ENCODE measurements around the gene NAA40. TPM values are rescaled to one million over a fixed set of nuclear protein-coding genes. Genes with fewer than 3 reads are reported as not detected.

Gene NAA40
- total RNA-seq, 2 experiments from 2014 or later: 11.8 to 14.0 TPM

DNA sequence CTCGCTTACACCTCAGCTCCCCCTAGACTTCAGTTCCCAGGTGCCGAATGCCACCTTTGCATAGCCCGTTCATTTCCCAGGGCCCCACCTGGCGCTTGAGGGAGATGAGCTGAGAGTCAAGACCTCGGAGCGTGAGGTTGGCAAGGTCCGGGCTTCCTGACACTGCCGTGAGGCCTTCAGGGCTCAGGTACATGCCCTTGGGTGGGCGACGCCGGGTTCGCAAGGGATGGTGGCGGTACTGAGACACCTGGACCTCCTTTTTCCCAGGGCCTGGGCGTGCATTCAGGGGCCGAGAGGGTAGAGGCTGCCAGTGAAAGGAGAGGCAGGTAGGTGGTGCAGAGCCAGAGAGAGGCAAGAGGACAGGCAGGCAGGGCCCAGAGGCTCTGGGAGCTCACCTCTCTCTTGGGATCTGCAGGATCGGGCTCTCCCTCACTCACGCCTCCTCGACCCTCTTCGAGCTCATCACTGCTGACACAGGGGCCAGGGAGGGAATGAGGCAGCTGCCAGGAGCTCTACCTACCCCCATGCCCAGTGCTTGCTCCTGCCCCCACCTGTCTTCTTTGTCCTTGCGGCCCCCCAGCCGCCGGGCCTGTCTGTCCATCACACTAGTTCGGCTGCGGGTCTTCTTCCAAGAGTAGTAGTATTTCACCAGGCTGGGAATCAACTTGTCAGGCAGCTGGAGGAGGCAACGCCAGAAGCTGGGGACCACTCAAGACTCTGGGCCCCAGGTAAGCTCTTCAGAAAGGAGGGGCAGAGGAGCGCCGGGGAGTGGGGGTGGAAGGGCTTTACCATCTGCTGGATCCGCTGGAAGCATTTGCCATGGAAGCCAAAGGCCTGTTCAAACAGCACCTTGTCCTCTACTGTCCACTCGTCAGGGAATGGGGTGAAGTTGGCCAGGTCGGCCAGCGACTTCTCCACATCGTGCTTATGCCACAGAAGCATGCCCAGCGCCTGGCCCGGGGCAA is 24.7 kb upstream of the NAA40 start:
- H3K9me3 ChIP-seq (ENCODE audit: control insufficient read depth in 1 of 2, insufficient read depth in 1 of 2, low read length in 2 of 2): no peaks in the 10 kb centered on the region
- ChIA-PET CTCF (no interaction called here), POLR2A (no interaction called here)
- TF ChIP-seq, protein P1, sequence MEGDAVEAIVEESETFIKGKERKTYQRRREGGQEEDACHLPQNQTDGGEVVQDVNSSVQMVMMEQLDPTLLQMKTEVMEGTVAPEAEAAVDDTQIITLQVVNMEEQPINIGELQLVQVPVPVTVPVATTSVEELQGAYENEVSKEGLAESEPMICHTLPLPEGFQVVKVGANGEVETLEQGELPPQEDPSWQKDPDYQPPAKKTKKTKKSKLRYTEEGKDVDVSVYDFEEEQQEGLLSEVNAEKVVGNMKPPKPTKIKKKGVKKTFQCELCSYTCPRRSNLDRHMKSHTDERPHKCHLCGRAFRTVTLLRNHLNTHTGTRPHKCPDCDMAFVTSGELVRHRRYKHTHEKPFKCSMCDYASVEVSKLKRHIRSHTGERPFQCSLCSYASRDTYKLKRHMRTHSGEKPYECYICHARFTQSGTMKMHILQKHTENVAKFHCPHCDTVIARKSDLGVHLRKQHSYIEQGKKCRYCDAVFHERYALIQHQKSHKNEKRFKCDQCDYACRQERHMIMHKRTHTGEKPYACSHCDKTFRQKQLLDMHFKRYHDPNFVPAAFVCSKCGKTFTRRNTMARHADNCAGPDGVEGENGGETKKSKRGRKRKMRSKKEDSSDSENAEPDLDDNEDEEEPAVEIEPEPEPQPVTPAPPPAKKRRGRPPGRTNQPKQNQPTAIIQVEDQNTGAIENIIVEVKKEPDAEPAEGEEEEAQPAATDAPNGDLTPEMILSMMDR (IDR thresholded peaks at IDR 0.05): no peak
- intact Hi-C loops (cut with DNase I, micrococcal nuclease): loop anchor here in 1 of 2 experiments (2.0 kb wide), 1 partner anchor 25 kb away; the partner anchor contains the start of gene NAA40
- DNase-seq: no peak
- Mint-ChIP-seq H3K27ac (no peak overlapping the region), H3K9me3 (no peaks in the 10 kb centered on the region), H3K36me3 (ENCODE audit: low read depth) (peaks cover 15% of the 10 kb centered on the region), H3K4me3 (peak overlapping the region; percentile 62), H3K4me1 (ENCODE audit: low read depth) (peaks cover 16% of the 10 kb centered on the region), H3K27me3 (no peaks in the 10 kb centered on the region)
- no peak overlapping the region for H3K27ac ChIP-seq (ENCODE audit: low read depth in 1 of 2, low read length in 2 of 2)
- H3K36me3 ChIP-seq (ENCODE audit: insufficient read depth, low read length): peaks cover 11% of the 10 kb centered on the region
- no peak for ATAC-seq (ENCODE audit: poor library complexity)
- H3K4me1 ChIP-seq (ENCODE audit: insufficient read depth, low read length): peaks cover 42% of the 10 kb centered on the region
- H3K4me3 ChIP-seq (ENCODE audit: low read length): no peak overlapping the region
- H3K27me3 ChIP-seq (ENCODE audit: control insufficient read depth in 1 of 2, insufficient read depth in 2 of 2, low read length in 2 of 2): no peaks in the 10 kb centered on the region

DNA sequence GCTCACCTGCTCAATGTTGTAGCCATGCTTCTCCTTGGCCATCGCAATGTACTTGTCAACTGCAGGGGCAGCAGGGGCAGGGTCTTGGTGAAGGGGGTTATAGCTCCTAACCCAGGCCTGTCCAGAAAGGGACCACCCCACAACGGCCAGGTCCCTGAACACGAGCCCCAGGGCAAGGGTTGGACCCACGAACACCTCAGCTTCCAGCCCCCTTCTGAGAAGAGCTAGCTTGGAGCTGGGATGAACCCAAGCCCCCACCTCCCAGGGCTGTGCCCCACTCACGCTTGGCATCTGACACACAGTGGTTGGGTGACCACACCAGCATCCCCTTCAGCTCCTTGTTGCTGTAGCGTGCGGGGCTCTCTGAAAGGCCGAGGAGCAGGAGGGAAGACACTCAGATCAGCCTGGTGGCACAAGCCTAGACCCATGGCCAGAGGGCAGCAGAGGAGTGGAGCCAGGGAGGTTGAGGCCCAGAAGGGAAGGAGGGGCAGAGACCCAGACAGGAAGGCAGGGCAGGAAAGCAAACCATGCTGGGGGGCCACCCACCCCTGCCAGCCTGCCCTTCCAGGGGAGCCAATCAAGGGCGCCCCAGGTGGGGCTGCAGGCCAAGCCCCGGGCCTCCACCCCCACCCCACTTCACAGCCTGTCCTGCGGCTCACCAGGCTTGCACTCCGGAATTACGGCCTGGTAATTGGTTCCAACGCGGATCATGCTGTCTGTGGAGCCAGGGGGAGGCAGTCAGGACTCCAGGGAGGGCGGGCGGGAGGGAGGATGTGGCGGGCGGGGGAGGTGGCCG is 23.7 kb upstream of the NAA40 start:
- intact Hi-C loops (cut with DNase I, micrococcal nuclease): loop anchor here in 1 of 2 experiments (2.0 kb wide), 1 partner anchor 24 kb away; the partner anchor contains the start of gene NAA40
- H3K27ac ChIP-seq (ENCODE audit: low read depth in 1 of 2, low read length in 2 of 2): no peak overlapping the region
- Mint-ChIP-seq H3K4me1 (ENCODE audit: low read depth) (peaks cover 16% of the 10 kb centered on the region), H3K27me3 (no peaks in the 10 kb centered on the region), H3K27ac (no peak overlapping the region), H3K4me3 (peak overlapping the region; percentile 71), H3K9me3 (no peaks in the 10 kb centered on the region), H3K36me3 (ENCODE audit: low read depth) (peaks cover 13% of the 10 kb centered on the region)
- H3K9me3 ChIP-seq (ENCODE audit: control insufficient read depth in 1 of 2, insufficient read depth in 1 of 2, low read length in 2 of 2): no peaks in the 10 kb centered on the region
- ChIA-PET CTCF (no interaction called here), POLR2A (interaction anchor here (0.5 to 2.9 kb wide), 2 partner anchors 37 to 76 kb away, joined by 3 to 13 read pairs; partner anchors contain the start of gene MARK2)
- H3K27me3 ChIP-seq (ENCODE audit: control insufficient read depth in 1 of 2, insufficient read depth in 2 of 2, low read length in 2 of 2): no peaks in the 10 kb centered on the region
- ATAC-seq (ENCODE audit: poor library complexity): no peak
- DNase-seq: no peak
- H3K36me3 ChIP-seq (ENCODE audit: insufficient read depth, low read length): peaks cover 5% of the 10 kb centered on the region
- TF ChIP-seq, protein P1 (IDR thresholded peaks at IDR 0.05): no peak
- peaks cover 45% of the 10 kb centered on the region for H3K4me1 ChIP-seq (ENCODE audit: insufficient read depth, low read length)
- no peak overlapping the region for H3K4me3 ChIP-seq (ENCODE audit: low read length)
